C4-2B (cell line): Measurements from ENCODE around the gene LMF1.

Experiments used
- CTCF ChIP-seq: fragments of 450-650 bp; conservative IDR thresholded peaks from 2 replicates; pipeline ENCODE4 v1.5.1; 2017; ENCODE audit warnings: mild to moderate bottlenecking
- ZFX ChIP-seq: fragments of 450-650 bp; IDR thresholded peaks from 2 replicates; pipeline ENCODE4 v1.6.1; 2017

GRCh38 chr16:981695-982144 lies 10.9 kb upstream of the LMF1 start, which contains the start of gene SOX8:
- TF ChIP-seq CTCF = no peak
- TF ChIP-seq ZFX = peak; percentile 37; the same call in 1 of the 2 replicates
